HepG2 (cell line): ENCODE measurements around the gene CFAP119.

Experiments
- BCL6 ChIP-seq: IDR thresholded peaks from 2 replicates; pipeline ENCODE4 v1.6.1; 2016; ENCODE audit warnings: missing genetic modification reagents, missing compliant biosample characterization
- CTCF ChIP-seq: sonication (generic); formaldehyde crosslinking; IDR thresholded peaks from 2 replicates; pipeline ENCODE4 v1.5.0; 2020; ENCODE audit warnings: mild to moderate bottlenecking, missing genetic modification reagents, moderate library complexity
- NBN ChIP-seq: fragments of 450-650 bp; conservative IDR thresholded peaks from 2 replicates; pipeline ENCODE4 v1.6.1; 2017
- PHB2 ChIP-seq: fragments of 450-650 bp; IDR thresholded peaks from 2 replicates; pipeline ENCODE4 v1.6.1; 2018; ENCODE audit not compliant: partially characterized antibody
- USF2 ChIP-seq, 2 experiments: sonication (generic) in 1 of 2; formaldehyde crosslinking in 1 of 2; IDR thresholded peaks; 2 replicates each; pipeline versions ENCODE4 v1.5.1 to v1.6.1; 2011 to 2020; ENCODE audit warnings: borderline replicate concordance in 1 of 2, low read depth in 1 of 2, low read length in 1 of 2, mild to moderate bottlenecking in 1 of 2, missing genetic modification reagents in 1 of 2, moderate library complexity in 1 of 2
- ZFP82 ChIP-seq: sonication (generic); formaldehyde crosslinking; IDR thresholded peaks from 2 replicates; pipeline ENCODE4 v1.5.1; 2020; ENCODE audit warnings: mild to moderate bottlenecking, missing genetic modification reagents, borderline replicate concordance
- ZNF253 ChIP-seq: sonication (generic); formaldehyde crosslinking; IDR thresholded peaks from 2 replicates; pipeline ENCODE4 v1.8.0; 2022; ENCODE audit warnings: mild to moderate bottlenecking, missing genetic modification reagents, borderline replicate concordance

GRCh38 chr16:30808146-30808545 lies 46.3 kb upstream of the CFAP119 start:
- TF ChIP-seq ZFP82 (CRISPR knock-in tag) (no peak), ZNF253 (CRISPR knock-in tag) (no peak), PHB2 (no peak), USF2 (IDR thresholded peaks at IDR 0.05; ENCODE audit: low read depth, low read length) (no peak), USF2 (CRISPR knock-in tag; IDR thresholded peaks at IDR 0.05; ENCODE audit: borderline replicate concordance) (no peak), NBN (no peak), CTCF (no peak), BCL6 (CRISPR knock-in tag) (no peak)
